Esophagus muscularis mucosa (tissue), 4 donors: ENCODE results near the gene SYNGR4.

ENCODE experiments used
- EP300 ChIP-seq: sonication (generic); formaldehyde crosslinking; IDR thresholded peaks from one replicate; pipeline ENCODE4 v1.6.1; 2017; ENCODE audit warnings: antibody characterized with exemption
- POLR2A ChIP-seq: fragments of 450-650 bp; IDR thresholded peaks from one replicate; pipeline ENCODE4 v1.6.1; 2017; ENCODE audit warnings: antibody characterized with exemption, moderate library complexity, mild to moderate bottlenecking, low read depth
- POLR2AphosphoS5 ChIP-seq, 2 donors: sonication (generic); formaldehyde crosslinking; IDR thresholded peaks; one replicate each; pipeline ENCODE4 v1.6.1; 2017; ENCODE audit warnings: antibody characterized with exemption in 2 of 2
- TF ChIP-seq, protein P1 (sequence below), 3 experiments: fragments of 200-600 bp in 2 of 3; fragments of 450-650 bp in 1 of 3; sonication (generic) in 2 of 3; IDR thresholded peaks; one replicate each; pipeline ENCODE4 v1.5.1; 2017 to 2019; ENCODE audit warnings: antibody characterized with exemption in 3 of 3, mild to moderate bottlenecking in 2 of 3, moderate library complexity in 1 of 3

DNA sequence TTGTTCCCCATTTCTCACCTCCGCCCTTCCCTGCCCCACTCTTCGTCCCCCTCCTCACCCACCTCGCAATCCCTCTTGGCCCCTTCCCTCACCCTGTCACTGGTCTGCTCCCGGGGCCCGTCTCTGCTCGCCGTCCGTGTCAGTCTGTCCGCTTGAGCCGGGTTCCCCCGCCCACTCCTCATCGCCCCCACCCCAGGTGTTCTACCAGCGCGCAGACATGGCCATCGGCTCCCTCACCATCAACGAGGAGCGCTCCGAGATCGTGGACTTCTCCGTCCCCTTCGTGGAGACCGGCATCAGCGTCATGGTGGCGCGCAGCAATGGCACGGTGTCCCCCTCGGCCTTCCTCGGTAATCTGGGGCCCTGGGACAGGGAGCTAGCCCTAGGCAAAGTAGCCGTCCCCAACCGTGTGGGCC lies 51.6 kb downstream of the SYNGR4 start:
- TF ChIP-seq, protein P1, sequence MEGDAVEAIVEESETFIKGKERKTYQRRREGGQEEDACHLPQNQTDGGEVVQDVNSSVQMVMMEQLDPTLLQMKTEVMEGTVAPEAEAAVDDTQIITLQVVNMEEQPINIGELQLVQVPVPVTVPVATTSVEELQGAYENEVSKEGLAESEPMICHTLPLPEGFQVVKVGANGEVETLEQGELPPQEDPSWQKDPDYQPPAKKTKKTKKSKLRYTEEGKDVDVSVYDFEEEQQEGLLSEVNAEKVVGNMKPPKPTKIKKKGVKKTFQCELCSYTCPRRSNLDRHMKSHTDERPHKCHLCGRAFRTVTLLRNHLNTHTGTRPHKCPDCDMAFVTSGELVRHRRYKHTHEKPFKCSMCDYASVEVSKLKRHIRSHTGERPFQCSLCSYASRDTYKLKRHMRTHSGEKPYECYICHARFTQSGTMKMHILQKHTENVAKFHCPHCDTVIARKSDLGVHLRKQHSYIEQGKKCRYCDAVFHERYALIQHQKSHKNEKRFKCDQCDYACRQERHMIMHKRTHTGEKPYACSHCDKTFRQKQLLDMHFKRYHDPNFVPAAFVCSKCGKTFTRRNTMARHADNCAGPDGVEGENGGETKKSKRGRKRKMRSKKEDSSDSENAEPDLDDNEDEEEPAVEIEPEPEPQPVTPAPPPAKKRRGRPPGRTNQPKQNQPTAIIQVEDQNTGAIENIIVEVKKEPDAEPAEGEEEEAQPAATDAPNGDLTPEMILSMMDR (IDR thresholded peaks at IDR 0.05), result no peak
- TF ChIP-seq EP300 (no peak), POLR2AphosphoS5 (IDR thresholded peaks at IDR 0.05) (no peak), POLR2A (no peak)
